Prostate gland (tissue), 2 donors: ENCODE data around the gene SPTLC1.
A peak's percentile ranks its signal among the peaks of the same experiment; 100 is the strongest.

ENCODE experiments used
- POLR2AphosphoS5 ChIP-seq: sonication (generic); formaldehyde crosslinking; IDR thresholded peaks from one replicate; pipeline ENCODE4 v1.6.1; 2017; ENCODE audit warnings: antibody characterized with exemption
- TF ChIP-seq, protein P1 (sequence below), 4 experiments: fragments of 200-600 bp in 2 of 4; fragments of 450-650 bp in 2 of 4; sonication (generic) in 2 of 4; IDR thresholded peaks; 1 replicate in 3 of 4; 2 replicates in 1 of 4; pipeline ENCODE4 v1.5.1; 2016 to 2019; ENCODE audit warnings: antibody characterized with exemption in 4 of 4, mild to moderate bottlenecking in 2 of 4, moderate library complexity in 2 of 4

DNA sequence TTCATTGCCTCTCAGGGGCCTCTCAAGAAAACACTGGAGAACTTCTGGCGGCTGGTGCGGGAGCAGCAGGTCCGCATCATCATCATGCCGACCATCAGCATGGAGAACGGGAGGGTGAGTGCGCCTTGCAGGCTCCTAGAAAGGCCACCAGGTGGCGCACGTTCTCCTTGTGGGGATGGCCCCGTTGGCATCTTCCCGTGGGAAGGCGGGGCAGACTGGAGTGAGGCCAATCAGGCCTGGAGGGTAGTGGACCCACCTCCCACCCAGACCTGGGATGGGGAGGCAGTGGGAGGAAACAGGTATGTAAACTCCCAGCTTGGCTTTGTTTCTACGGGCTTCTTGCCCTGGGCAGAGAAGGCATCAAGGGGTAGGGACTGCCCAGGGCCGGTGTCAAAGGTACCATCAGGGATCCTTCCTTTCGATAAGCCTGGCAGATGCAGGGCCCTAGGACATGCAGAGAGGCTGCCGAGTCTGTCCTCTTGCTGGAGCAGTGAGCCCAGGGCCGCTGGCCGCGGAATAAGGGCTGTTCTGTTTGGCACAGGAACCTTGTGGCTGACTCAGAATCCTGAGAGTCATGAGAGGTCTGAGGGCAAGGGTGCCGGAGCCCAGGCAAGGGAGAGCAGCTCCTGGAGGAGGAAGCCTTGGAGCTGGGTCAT lies 18.9 kb upstream of the SPTLC1 start:
- peak; percentile 11 for TF ChIP-seq POLR2AphosphoS5
- TF ChIP-seq, protein P1, sequence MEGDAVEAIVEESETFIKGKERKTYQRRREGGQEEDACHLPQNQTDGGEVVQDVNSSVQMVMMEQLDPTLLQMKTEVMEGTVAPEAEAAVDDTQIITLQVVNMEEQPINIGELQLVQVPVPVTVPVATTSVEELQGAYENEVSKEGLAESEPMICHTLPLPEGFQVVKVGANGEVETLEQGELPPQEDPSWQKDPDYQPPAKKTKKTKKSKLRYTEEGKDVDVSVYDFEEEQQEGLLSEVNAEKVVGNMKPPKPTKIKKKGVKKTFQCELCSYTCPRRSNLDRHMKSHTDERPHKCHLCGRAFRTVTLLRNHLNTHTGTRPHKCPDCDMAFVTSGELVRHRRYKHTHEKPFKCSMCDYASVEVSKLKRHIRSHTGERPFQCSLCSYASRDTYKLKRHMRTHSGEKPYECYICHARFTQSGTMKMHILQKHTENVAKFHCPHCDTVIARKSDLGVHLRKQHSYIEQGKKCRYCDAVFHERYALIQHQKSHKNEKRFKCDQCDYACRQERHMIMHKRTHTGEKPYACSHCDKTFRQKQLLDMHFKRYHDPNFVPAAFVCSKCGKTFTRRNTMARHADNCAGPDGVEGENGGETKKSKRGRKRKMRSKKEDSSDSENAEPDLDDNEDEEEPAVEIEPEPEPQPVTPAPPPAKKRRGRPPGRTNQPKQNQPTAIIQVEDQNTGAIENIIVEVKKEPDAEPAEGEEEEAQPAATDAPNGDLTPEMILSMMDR (IDR thresholded peaks at IDR 0.05): peak; percentile 60 to 77 (median 75)
